Endothelial cell of umbilical vein (primary cell): Measurements from ENCODE around the gene ZNF529. TPM values are rescaled to one million over a fixed set of nuclear protein-coding genes. Genes with fewer than 3 reads are reported as not detected.

Experiments
- BruUV-seq: library from RNA; stranded (reverse); fragments of 400-500 nt; replicated peaks from 2 replicates; lab custom pipeline; 2021; lab: Mats Ljungman, UMichigan
- CTCF ChIA-PET: fragments of 300-600, 350-600 bp; sonication (Branson Sonifier 250); formaldehyde crosslinking; loops from one replicate; lab custom pipeline; 2021; ENCODE audit warnings: antibody characterized with exemption, inconsistent platforms; lab: Charles Lee
- POLR2A ChIA-PET: fragments of 300-600, 350-600 bp; sonication (Branson Sonifier 250); formaldehyde crosslinking; loops from one replicate; lab custom pipeline; 2021; ENCODE audit warnings: antibody characterized with exemption, inconsistent platforms; lab: Charles Lee
- DNase-seq: peaks from one replicate; pipeline ENCODE4 v3.0.0-alpha.2; 2011; ENCODE audit warnings: low read depth, low spot score
- FAIRE-seq: peaks from 2 replicates; lab custom pipeline; 2011; peaks lifted over from hg19 to GRCh38; lab: Jason Lieb, UNC
- H2AFZ ChIP-seq: 2 replicates; pipeline ENCODE4 v1.6.0; 2012; ENCODE audit warnings: low read depth, low read length, control low read depth, inconsistent platforms
- H3K27ac ChIP-seq: 2 replicates; pipeline ENCODE4 v1.5.1; 2011; ENCODE audit warnings: low read depth, mild to moderate bottlenecking, control low read depth, low read length, moderate library complexity; ENCODE audit not compliant: insufficient read depth
- H3K27me3 ChIP-seq, 2 experiments: 2 replicates each; pipeline versions ENCODE4 v1.6.0 to v1.6.1; 2011; ENCODE audit warnings: low read length in 2 of 2, mixed read lengths in 1 of 2; ENCODE audit not compliant: control insufficient read depth in 2 of 2, insufficient read depth in 2 of 2
- H3K36me3 ChIP-seq, 2 experiments: 2 replicates in 1 of 2; 3 replicates in 1 of 2; pipeline ENCODE4 v1.5.1; 2011; ENCODE audit warnings: low read length in 2 of 2, mild to moderate bottlenecking in 1 of 2, moderate library complexity in 1 of 2; ENCODE audit not compliant: control insufficient read depth in 2 of 2, insufficient read depth in 2 of 2; ENCODE audit errors: extremely low read depth in 1 of 2
- H3K4me1 ChIP-seq: 3 replicates; pipeline ENCODE4 v1.5.1; 2011; ENCODE audit warnings: mild to moderate bottlenecking, low read length; ENCODE audit not compliant: control insufficient read depth, insufficient read depth; ENCODE audit errors: extremely low read depth
- H3K4me2 ChIP-seq: 2 replicates; pipeline ENCODE4 v1.6.1; 2011; ENCODE audit warnings: low read length, control low read depth, mixed read lengths; ENCODE audit not compliant: insufficient read depth
- H3K4me3 ChIP-seq, 3 experiments: fragments of 200-600 bp in 1 of 3; sonication (generic), shearing (Covaris generic) in 1 of 3; replicated peaks in 1 of 3; 2 replicates each; pipeline ENCODE4 v1.5.1; 2011 to 2016; ENCODE audit warnings: control low read depth in 3 of 3, low read length in 3 of 3, mild to moderate bottlenecking in 2 of 3, inconsistent platforms in 1 of 3, low read depth in 1 of 3, moderate library complexity in 1 of 3; ENCODE audit not compliant: insufficient read depth in 1 of 3
- H3K79me2 ChIP-seq: 2 replicates; pipeline ENCODE4 v1.6.0; 2012; ENCODE audit warnings: low read length, inconsistent platforms; ENCODE audit not compliant: control insufficient read depth, insufficient read depth
- H3K9ac ChIP-seq: replicated peaks from 2 replicates; pipeline ENCODE3; 2011; ENCODE audit warnings: low read length, control low read depth; ENCODE audit not compliant: insufficient read depth; ENCODE audit errors: extremely low read depth
- H3K9me1 ChIP-seq: replicated peaks from 3 replicates; pipeline ENCODE4 v1.6.0; 2011; ENCODE audit warnings: mild to moderate bottlenecking, low read length; ENCODE audit not compliant: control insufficient read depth, insufficient read depth; ENCODE audit errors: extremely low read depth
- H3K9me3 ChIP-seq: replicated peaks from 2 replicates; pipeline ENCODE4 v1.5.1; 2012; ENCODE audit warnings: low read length, inconsistent platforms; ENCODE audit not compliant: control insufficient read depth, insufficient read depth
- H4K20me1 ChIP-seq: replicated peaks from 2 replicates; pipeline ENCODE3; 2011; ENCODE audit warnings: mild to moderate bottlenecking, low read length; ENCODE audit not compliant: control insufficient read depth, insufficient read depth; ENCODE audit errors: extremely low read depth
- CTCF ChIP-seq, 2 donors: IDR thresholded peaks; 1 replicate in 1 of 2; 2 replicates in 1 of 2; pipeline ENCODE4 v1.5.1; 2011; ENCODE audit warnings: low read length in 2 of 2, mild to moderate bottlenecking in 2 of 2, moderate library complexity in 2 of 2, control low read depth in 1 of 2, inconsistent platforms in 1 of 2, low read depth in 1 of 2; ENCODE audit not compliant: insufficient read depth in 1 of 2; ENCODE audit errors: extremely low read depth in 1 of 2
- EZH2 ChIP-seq: IDR thresholded peaks from 2 replicates; pipeline ENCODE4 v1.6.1; 2012; ENCODE audit warnings: borderline replicate concordance, low read depth, mild to moderate bottlenecking, moderate library complexity, low read length, inconsistent platforms; ENCODE audit not compliant: severe bottlenecking
- FOS ChIP-seq: IDR thresholded peaks from 2 replicates; pipeline ENCODE4 v1.6.1; 2011; ENCODE audit warnings: mild to moderate bottlenecking, low read length, moderate library complexity, borderline replicate concordance; ENCODE audit not compliant: insufficient read depth
- GATA2 ChIP-seq: IDR thresholded peaks from 2 replicates; pipeline ENCODE4 v1.7.0; 2011; ENCODE audit warnings: low read depth, mild to moderate bottlenecking, moderate library complexity, mixed read lengths, low read length; ENCODE audit not compliant: insufficient read length, insufficient read depth
- JUN ChIP-seq: IDR thresholded peaks from 2 replicates; pipeline ENCODE4 v1.6.1; 2011; ENCODE audit warnings: borderline replicate concordance, low read depth; ENCODE audit not compliant: insufficient read length, insufficient read depth
- MAX ChIP-seq: IDR thresholded peaks from 2 replicates; pipeline ENCODE4 v1.6.1; 2011; ENCODE audit not compliant: insufficient read depth, insufficient read length
- MYC ChIP-seq: IDR thresholded peaks from one replicate; pipeline ENCODE4 v1.6.1; 2011; ENCODE audit warnings: mild to moderate bottlenecking, low read depth, low read length
- POLR2A ChIP-seq: IDR thresholded peaks from 2 replicates; pipeline ENCODE4 v1.6.1; 2012; ENCODE audit warnings: low read depth, mild to moderate bottlenecking, control low read depth, low read length
- POLR2AphosphoS5 ChIP-seq: IDR thresholded peaks from 2 replicates; pipeline ENCODE4 v1.6.1; 2012; ENCODE audit warnings: low read depth, mild to moderate bottlenecking, control low read depth, low read length, moderate library complexity; ENCODE audit not compliant: insufficient read depth
- dilution Hi-C: fragments of 300-500 bp; cut with MboI; formaldehyde crosslinking; loops from one replicate; pipeline ENCODE4 v1.15.0; 2019; ENCODE audit warnings: low sequenced_read_pairs; ENCODE audit not compliant: extremely low pct_ligation_motif_present
- intact Hi-C: fragments of 100-400 bp; cut with micrococcal nuclease; formaldehyde crosslinking; loops from one replicate; pipeline ENCODE4 v1.10.0; 2022
- polyA plus RNA-seq, 4 experiments: library from polyadenylated mRNA; depleted of rRNA in 3 of 4; stranded (reverse) in 3 of 4; unstranded in 1 of 4; fragments of >200 nt; gene quantifications; 2 replicates each; pipeline versions ENCODE4 v1.2.1 to v1.2.3, GENCODE V29; 2011 to 2012; ENCODE audit warnings: missing spikeins in 1 of 4
- total RNA-seq: library from RNA; stranded (reverse); gene quantifications from 2 replicates; pipeline ENCODE4 v1.2.3, GENCODE V29; 2021

ZNF529 gene
- total and polyA plus RNA-seq, 2 donors (not counting 3 experiments of a cell fraction or from before 2014, with no cell fraction given): 4.9 to 8.4 TPM

- Histone ChIP-seq H3K27ac (no peak overlapping the region), H2AFZ (no peak overlapping the region), H3K27me3 (no peaks in the 10 kb centered on the region), H3K79me2 (no peaks in the 10 kb centered on the region), H3K4me2 (no peak overlapping the region), H3K36me3 (peaks cover 13 to 14% of the 10 kb centered on the region in 2 experiments), H3K9me1 (no peaks in the 10 kb centered on the region), H3K9me3 (peaks cover 20% of the 10 kb centered on the region), H3K4me1 (no peaks in the 10 kb centered on the region), H3K9ac (no peak overlapping the region), H4K20me1 (no peaks in the 10 kb centered on the region), H3K4me3 (no peak overlapping the region)
- TF ChIP-seq MYC (no peak), FOS (no peak), POLR2A (no peak), EZH2 (no peak), CTCF (IDR thresholded peaks at IDR 0.05; ENCODE audit: extremely low read depth in 1 of 2, insufficient read depth in 1 of 2, low read depth in 1 of 2, low read length in 2 of 2) (no peak), GATA2 (no peak), POLR2AphosphoS5 (no peak), MAX (no peak), JUN (no peak)
- no peak for FAIRE-seq
- intact Hi-C loops: no loop called here
- no TSS peak for BruUV-seq
- POLR2A ChIA-PET: no interaction called here
- no peak for DNase-seq
- CTCF ChIA-PET: no interaction called here
- dilution Hi-C loops: no loop called here
These were observed 59.0 kb downstream of the ZNF529 start for GRCh38 chr19:36514012-36514612.
